Gastroesophageal sphincter (tissue), 4 donors: ENCODE data around the gene C1orf174. TPM values are rescaled to one million over a fixed set of nuclear protein-coding genes. Genes with fewer than 3 reads are reported as not detected.

ENCODE experiments used
- ATAC-seq: fragments of 150-250 bp; one replicate; pipeline ENCODE4 v1.9.1; 2016; ENCODE audit warnings: mild to moderate bottlenecking, moderate library complexity
- H3K27ac ChIP-seq, 4 donors: fragments of 200-600 bp; sonication (generic) in 3 of 4; 1 replicate in 3 of 4; 2 replicates in 1 of 4; pipeline ENCODE4 v1.5.1; 2016 to 2019
- H3K27me3 ChIP-seq: fragments of 200-600 bp; sonication (generic); one replicate; pipeline ENCODE4 v1.5.1; 2019
- H3K36me3 ChIP-seq, 2 donors: fragments of 200-600 bp; sonication (generic); one replicate each; pipeline ENCODE4 v1.5.1; 2019; ENCODE audit warnings: control low read depth in 1 of 2
- H3K4me1 ChIP-seq, 3 donors: fragments of 200-600 bp; sonication (generic); 1 replicate in 2 of 3; 2 replicates in 1 of 3; pipeline ENCODE4 v1.5.1; 2016 to 2019; ENCODE audit warnings: control low read depth in 2 of 3
- H3K4me3 ChIP-seq, 2 donors: fragments of 200-600 bp; sonication (generic); one replicate each; pipeline ENCODE4 v1.5.1; 2019; ENCODE audit warnings: mild to moderate bottlenecking in 1 of 2, moderate library complexity in 1 of 2
- H3K9me3 ChIP-seq, 3 donors: fragments of 200-600 bp; sonication (generic); one replicate each; pipeline ENCODE4 v1.5.1; 2017 to 2019; ENCODE audit warnings: control low read depth in 2 of 3
- CTCF ChIP-seq, 4 experiments: fragments of 200-600 bp in 2 of 4; fragments of 450-650 bp in 2 of 4; sonication (generic) in 1 of 4; IDR thresholded peaks; one replicate each; pipeline ENCODE4 v1.5.1; 2017 to 2019; ENCODE audit warnings: antibody characterized with exemption in 4 of 4, mild to moderate bottlenecking in 2 of 4, moderate library complexity in 2 of 4
- EP300 ChIP-seq: sonication (generic); formaldehyde crosslinking; IDR thresholded peaks from one replicate; pipeline ENCODE4 v1.6.1; 2017; ENCODE audit warnings: antibody characterized with exemption, mild to moderate bottlenecking
- POLR2A ChIP-seq, 2 donors: fragments of 450-650 bp; IDR thresholded peaks; one replicate each; pipeline ENCODE4 v1.6.1; 2017; ENCODE audit warnings: antibody characterized with exemption in 2 of 2, mild to moderate bottlenecking in 2 of 2, moderate library complexity in 1 of 2
- POLR2AphosphoS5 ChIP-seq: sonication (generic); formaldehyde crosslinking; IDR thresholded peaks from one replicate; pipeline ENCODE4 v1.6.1; 2017; ENCODE audit warnings: antibody characterized with exemption
- WGBS, 2 donors: methylation state at CpG; one replicate each; pipeline ENCODE4 v1.1.5; 2018; ENCODE audit warnings: low coverage in 1 of 2; 5-methylcytosine and 5-hydroxymethylcytosine counted together
- total RNA-seq, 4 donors: library from RNA; depleted of rRNA; stranded (reverse); fragments of >200 nt; gene quantifications; one replicate each; pipeline ENCODE4 v1.1.0, GENCODE V29; 2016

The C1orf174 gene
- total RNA-seq, 4 donors from 2014 or later, result 16.4 to 35.3 (median 26.7) TPM

GRCh38 chr1:3904006-3904842 is 4.2 kb upstream of the C1orf174 start:
- 72 to 80% methylated on average over 4 to 5 of the region's 24 CpGs for WGBS, 2 donors
- Histone ChIP-seq H3K4me1 (peaks cover 0 to 13% (median 5%) of the 10 kb centered on the region in 3 donors), H3K4me3 (no peak overlapping the region), H3K27me3 (no peaks in the 10 kb centered on the region), H3K36me3 (no peaks in the 10 kb centered on the region), H3K27ac (no peak overlapping the region), H3K9me3 (no peaks in the 10 kb centered on the region)
- ATAC-seq, result no peak
- no peak for TF ChIP-seq POLR2AphosphoS5
- no peak for TF ChIP-seq CTCF (IDR thresholded peaks at IDR 0.05)
- TF ChIP-seq POLR2A (IDR thresholded peaks at IDR 0.05), result no peak

- TF ChIP-seq POLR2AphosphoS5 (no peak), CTCF (IDR thresholded peaks at IDR 0.05) (no peak), EP300 (no peak), POLR2A (IDR thresholded peaks at IDR 0.05) (no peak)
- ATAC-seq, result no peak
- peaks cover 0 to 15% (median 7%) of the 10 kb centered on the region in 3 donors for H3K4me1 ChIP-seq
- H3K36me3 ChIP-seq, result no peaks in the 10 kb centered on the region
- H3K27me3 ChIP-seq, result no peaks in the 10 kb centered on the region
- H3K9me3 ChIP-seq, result peaks cover 0 to 1% (median 0%) of the 10 kb centered on the region in 3 donors
- no peak overlapping the region for H3K4me3 ChIP-seq
- no peak overlapping the region for H3K27ac ChIP-seq
- WGBS, 2 donors, result 65 to 79% methylated on average over 6 to 9 of the region's 16 CpGs
Measured at GRCh38 chr1:3903141-3904005, 3.3 kb upstream of the C1orf174 start.

- TF ChIP-seq POLR2AphosphoS5, result no peak
- TF ChIP-seq CTCF (IDR thresholded peaks at IDR 0.05), result no peak
- TF ChIP-seq POLR2A (IDR thresholded peaks at IDR 0.05), result no peak
- TF ChIP-seq EP300, result no peak
- Histone ChIP-seq H3K4me1 (peaks cover 0 to 15% (median 7%) of the 10 kb centered on the region in 3 donors), H3K27me3 (no peaks in the 10 kb centered on the region), H3K9me3 (peaks cover 0 to 9% (median 0%) of the 10 kb centered on the region in 3 donors), H3K27ac (no peak overlapping the region), H3K36me3 (no peaks in the 10 kb centered on the region), H3K4me3 (no peak overlapping the region)
- WGBS, 2 donors, result 39 to 59% methylated on average over 8 of the region's 10 CpGs
- ATAC-seq, result no peak
Measured at GRCh38 chr1:3902571-3903091, 2.6 kb upstream of the C1orf174 start.

GRCh38 chr1:3902111-3902511 is 2.0 kb upstream of the C1orf174 start:
- H3K9me3 ChIP-seq, result peaks cover 0 to 14% (median 0%) of the 10 kb centered on the region in 3 donors
- H3K27ac ChIP-seq, result no peak overlapping the region
- H3K27me3 ChIP-seq, result no peaks in the 10 kb centered on the region
- peaks cover 0 to 15% (median 7%) of the 10 kb centered on the region in 3 donors for H3K4me1 ChIP-seq
- no peak overlapping the region for H3K4me3 ChIP-seq
- ATAC-seq, result no peak
- no peaks in the 10 kb centered on the region for H3K36me3 ChIP-seq
- WGBS, 2 donors, result 89 to 98% methylated on average over 7 to 8 of the region's 15 CpGs
- TF ChIP-seq POLR2A (IDR thresholded peaks at IDR 0.05) (no peak), POLR2AphosphoS5 (no peak), EP300 (no peak), CTCF (IDR thresholded peaks at IDR 0.05) (no peak)
